ENCODE data around the gene GPR107. TPM values are rescaled to one million over a fixed set of nuclear protein-coding genes. Genes with fewer than 3 reads are reported as not detected.

Gene GPR107
- total and polyA plus RNA-seq, 2 experiments from 2014 or later: 10.6 to 25.6 TPM

DNA sequence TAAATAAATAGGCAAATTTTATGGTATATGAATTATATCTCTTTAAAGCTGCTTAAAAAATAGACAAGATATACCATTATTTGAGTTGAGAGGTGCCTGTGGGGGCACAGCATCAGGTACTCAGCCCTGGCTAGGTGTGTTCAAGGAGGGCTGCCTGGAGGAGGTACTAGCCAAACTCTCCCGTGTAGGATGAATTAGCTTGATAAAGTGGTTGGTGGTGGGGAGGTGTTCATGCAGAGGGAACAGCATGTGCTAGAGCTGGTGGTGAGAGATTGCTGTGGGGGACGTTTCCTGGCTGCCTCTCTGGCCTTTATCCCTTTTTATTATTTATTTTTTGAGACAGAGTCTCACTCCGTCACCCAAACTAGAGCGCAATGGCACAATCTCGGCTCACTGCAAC, 95.3 kb downstream of the GPR107 start:
- Histone ChIP-seq H2AFZ (no peak overlapping the region), H3K9me3 (ENCODE audit: low read depth) (no peaks in the 10 kb centered on the region), H4K20me1 (ENCODE audit: insufficient read depth, poor library complexity, severe bottlenecking) (no peaks in the 10 kb centered on the region), H3K4me3 (no peak overlapping the region), H3K27me3 (no peaks in the 10 kb centered on the region), H3K36me3 (replicated peaks; ENCODE audit: insufficient read depth, low read depth) (no peaks in the 10 kb centered on the region), H3K27ac (no peak overlapping the region), H3K9me2 (replicated peaks; ENCODE audit: insufficient read depth) (no peaks in the 10 kb centered on the region), H3K79me2 (no peaks in the 10 kb centered on the region), H3K4me1 (ENCODE audit: insufficient read depth) (no peaks in the 10 kb centered on the region), H3K4me2 (no peak overlapping the region)
- WGBS (ENCODE audit: low lambda C conversion rate, missing lambda C conversion rate): 94% methylated on average over 5 of the region's 5 CpGs
- no peak for DNase-seq (ENCODE audit: low spot score)
- TF ChIP-seq EZH2 (IDR thresholded peaks at IDR 0.05; ENCODE audit: borderline replicate concordance) (no peak), EZH2phosphoT487 (IDR thresholded peaks at IDR 0.05; ENCODE audit: low read depth, severe bottlenecking, unreplicated experiment) (no peak)
- TF ChIP-seq, protein P1, sequence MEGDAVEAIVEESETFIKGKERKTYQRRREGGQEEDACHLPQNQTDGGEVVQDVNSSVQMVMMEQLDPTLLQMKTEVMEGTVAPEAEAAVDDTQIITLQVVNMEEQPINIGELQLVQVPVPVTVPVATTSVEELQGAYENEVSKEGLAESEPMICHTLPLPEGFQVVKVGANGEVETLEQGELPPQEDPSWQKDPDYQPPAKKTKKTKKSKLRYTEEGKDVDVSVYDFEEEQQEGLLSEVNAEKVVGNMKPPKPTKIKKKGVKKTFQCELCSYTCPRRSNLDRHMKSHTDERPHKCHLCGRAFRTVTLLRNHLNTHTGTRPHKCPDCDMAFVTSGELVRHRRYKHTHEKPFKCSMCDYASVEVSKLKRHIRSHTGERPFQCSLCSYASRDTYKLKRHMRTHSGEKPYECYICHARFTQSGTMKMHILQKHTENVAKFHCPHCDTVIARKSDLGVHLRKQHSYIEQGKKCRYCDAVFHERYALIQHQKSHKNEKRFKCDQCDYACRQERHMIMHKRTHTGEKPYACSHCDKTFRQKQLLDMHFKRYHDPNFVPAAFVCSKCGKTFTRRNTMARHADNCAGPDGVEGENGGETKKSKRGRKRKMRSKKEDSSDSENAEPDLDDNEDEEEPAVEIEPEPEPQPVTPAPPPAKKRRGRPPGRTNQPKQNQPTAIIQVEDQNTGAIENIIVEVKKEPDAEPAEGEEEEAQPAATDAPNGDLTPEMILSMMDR (IDR thresholded peaks at IDR 0.05; ENCODE audit: poor library complexity): no peak

DNA sequence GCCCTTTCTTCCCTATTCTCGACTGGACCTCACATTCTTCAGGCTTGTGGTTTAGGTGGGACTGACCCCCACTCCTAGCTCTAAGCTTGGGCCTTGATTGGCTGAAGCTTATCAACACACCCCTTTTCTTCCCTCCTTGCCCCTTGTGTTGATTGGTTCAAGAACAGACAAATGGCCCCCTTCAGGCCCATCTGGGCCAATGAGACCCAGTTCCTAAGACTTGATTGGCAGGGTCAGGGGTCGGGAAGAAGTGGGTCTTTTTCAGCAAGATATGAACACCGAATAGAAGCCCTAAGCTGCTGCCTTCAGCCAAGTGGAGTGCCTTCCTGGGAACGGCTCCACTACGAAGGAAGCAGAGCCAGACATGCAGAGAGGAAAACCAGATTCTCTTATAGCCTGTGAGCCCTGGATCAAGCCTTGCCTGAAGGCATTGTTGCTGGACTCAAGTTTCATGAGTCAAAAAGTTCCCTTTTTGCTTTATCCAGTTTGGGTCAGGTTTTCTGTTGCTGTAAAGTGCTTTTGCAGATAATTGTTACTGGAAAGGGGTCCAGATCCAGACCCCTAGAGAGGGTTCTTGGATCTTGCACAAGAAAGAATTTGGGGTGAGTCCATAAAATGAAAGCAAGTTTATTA, 96.1 kb downstream of the GPR107 start:
- no peaks in the 10 kb centered on the region for H3K27me3 ChIP-seq
- no peaks in the 10 kb centered on the region for H4K20me1 ChIP-seq (ENCODE audit: insufficient read depth, poor library complexity, severe bottlenecking)
- no peak overlapping the region for H3K4me3 ChIP-seq
- TF ChIP-seq EZH2phosphoT487 (IDR thresholded peaks at IDR 0.05; ENCODE audit: low read depth, severe bottlenecking, unreplicated experiment) (no peak), EZH2 (IDR thresholded peaks at IDR 0.05; ENCODE audit: borderline replicate concordance) (no peak)
- TF ChIP-seq, protein P1 (IDR thresholded peaks at IDR 0.05; ENCODE audit: poor library complexity): no peak
- H3K4me1 ChIP-seq (ENCODE audit: insufficient read depth): no peaks in the 10 kb centered on the region
- H3K79me2 ChIP-seq: no peaks in the 10 kb centered on the region
- H2AFZ ChIP-seq: no peak overlapping the region
- H3K9me3 ChIP-seq (ENCODE audit: low read depth): no peaks in the 10 kb centered on the region
- no peak overlapping the region for H3K27ac ChIP-seq
- no peak for DNase-seq (ENCODE audit: low spot score)
- no peak overlapping the region for H3K4me2 ChIP-seq
- no peaks in the 10 kb centered on the region for H3K9me2 ChIP-seq (replicated peaks; ENCODE audit: insufficient read depth)
- no peaks in the 10 kb centered on the region for H3K36me3 ChIP-seq (replicated peaks; ENCODE audit: insufficient read depth, low read depth)
- WGBS (ENCODE audit: low lambda C conversion rate, missing lambda C conversion rate): 80% methylated on average over 5 of the region's 5 CpGs

DNA sequence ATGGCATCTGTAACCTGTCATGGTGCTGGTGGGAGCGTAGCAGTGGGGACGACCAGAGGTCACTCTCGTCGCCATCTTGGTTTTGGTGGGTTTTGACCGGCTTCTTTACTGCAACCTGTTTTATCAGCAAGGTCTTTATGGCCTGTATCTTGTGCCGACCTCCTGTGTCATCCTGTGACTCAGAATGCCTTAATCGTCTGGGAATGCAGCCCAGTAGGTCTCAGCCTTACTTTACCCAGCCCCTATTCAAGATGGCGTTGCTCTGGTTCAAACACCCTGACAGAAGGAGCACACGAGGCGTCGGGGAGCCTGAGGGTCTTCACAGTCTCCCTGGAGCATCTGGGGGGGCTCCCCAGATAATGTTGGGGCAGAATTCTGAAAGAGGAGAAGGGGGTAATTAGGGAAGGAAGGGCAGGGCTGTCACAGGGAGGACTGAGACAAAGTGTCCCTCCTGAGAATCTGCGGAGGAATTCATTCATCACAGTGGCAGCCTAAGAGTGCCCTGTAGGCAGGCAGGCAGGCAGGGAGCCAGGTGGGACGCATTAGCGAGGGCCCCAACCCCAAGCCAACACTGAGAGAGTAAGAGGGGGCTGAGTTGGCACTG, 97.2 kb downstream of the GPR107 start:
- no peaks in the 10 kb centered on the region for H3K9me2 ChIP-seq (replicated peaks; ENCODE audit: insufficient read depth)
- no peak overlapping the region for H2AFZ ChIP-seq
- no peaks in the 10 kb centered on the region for H3K27me3 ChIP-seq
- no peaks in the 10 kb centered on the region for H3K36me3 ChIP-seq (replicated peaks; ENCODE audit: insufficient read depth, low read depth)
- no peaks in the 10 kb centered on the region for H4K20me1 ChIP-seq (ENCODE audit: insufficient read depth, poor library complexity, severe bottlenecking)
- H3K79me2 ChIP-seq: no peaks in the 10 kb centered on the region
- DNase-seq (ENCODE audit: low spot score): no peak
- no peak for TF ChIP-seq EZH2phosphoT487 (IDR thresholded peaks at IDR 0.05; ENCODE audit: low read depth, severe bottlenecking, unreplicated experiment)
- TF ChIP-seq EZH2 (IDR thresholded peaks at IDR 0.05; ENCODE audit: borderline replicate concordance): no peak
- TF ChIP-seq, protein P1 (IDR thresholded peaks at IDR 0.05; ENCODE audit: poor library complexity): no peak
- no peaks in the 10 kb centered on the region for H3K9me3 ChIP-seq (ENCODE audit: low read depth)
- 71% methylated on average over 14 of the region's 14 CpGs for WGBS (ENCODE audit: low lambda C conversion rate, missing lambda C conversion rate)
- H3K4me2 ChIP-seq: no peak overlapping the region
- no peaks in the 10 kb centered on the region for H3K4me1 ChIP-seq (ENCODE audit: insufficient read depth)
- H3K27ac ChIP-seq: no peak overlapping the region
- no peak overlapping the region for H3K4me3 ChIP-seq

Measured in hepatocyte (in vitro differentiated cells).